Measurements from ENCODE around the gene KPTN.

The KPTN gene

GRCh38 chr19:47429140-47429793 lies 54.8 kb downstream of the KPTN start:
- H3K4me3 ChIP-seq (ENCODE audit: low read depth, low read length) = no peak overlapping the region
- no peak for TF ChIP-seq CTCF (IDR thresholded peaks at IDR 0.05; ENCODE audit: insufficient read depth, low read depth, low read length, missing control alignments)
- DNase-seq (ENCODE audit: low read depth) = no peak

GRCh38 chr19:47428177-47428894 lies 55.7 kb downstream of the KPTN start:
- DNase-seq (ENCODE audit: low read depth) = peak; percentile 96
- TF ChIP-seq CTCF (IDR thresholded peaks at IDR 0.05; ENCODE audit: insufficient read depth, low read depth, low read length, missing control alignments) = no peak
- H3K4me3 ChIP-seq (ENCODE audit: low read depth, low read length) = no peak overlapping the region

GRCh38 chr19:47427241-47428176 lies 56.5 kb downstream of the KPTN start:
- no peak overlapping the region for H3K4me3 ChIP-seq (ENCODE audit: low read depth, low read length)
- peak; percentile 71 for DNase-seq (ENCODE audit: low read depth)

More at GRCh38 chr19:47427241-47428176, 56.5 kb downstream of the KPTN start:
- TF ChIP-seq CTCF (IDR thresholded peaks at IDR 0.05; ENCODE audit: insufficient read depth, low read depth, low read length, missing control alignments) = peak; percentile 98
